Adrenal gland (tissue), 12 donors: ENCODE results near the gene ARSH. TPM values are rescaled to one million over a fixed set of nuclear protein-coding genes. Genes with fewer than 3 reads are reported as not detected.
"Not testable (repeated sequence)": the region's sequence is repeated elsewhere in the genome, so short reads cannot be mapped to it uniquely, and the experiment has no call there.

Experiments used
- DNase-seq, 7 donors: peaks; one replicate each; pipeline ENCODE4 v3.0.0-alpha.2; 2019 to 2020
- H3K27ac ChIP-seq, 5 donors: fragments of 200-600 bp; sonication (generic) in 4 of 5; 1 replicate in 3 of 5; 2 replicates in 2 of 5; pipeline versions ENCODE4 v1.5.1 to v1.8.0; 2016 to 2020; ENCODE audit warnings: mild to moderate bottlenecking in 1 of 5
- H3K27me3 ChIP-seq: fragments of 200-600 bp; 2 replicates; pipeline ENCODE4 v1.8.0; 2021
- H3K36me3 ChIP-seq, 2 donors: fragments of 200-600 bp; replicated peaks in 1 of 2; 1 replicate in 1 of 2; 2 replicates in 1 of 2; pipeline versions ENCODE4 v1.5.1 to v1.8.0; 2018 to 2022
- H3K4me1 ChIP-seq, 2 donors: fragments of 200-600 bp; replicated peaks in 1 of 2; 1 replicate in 1 of 2; 2 replicates in 1 of 2; pipeline versions ENCODE4 v1.5.1 to v1.8.0; 2018 to 2021
- H3K4me3 ChIP-seq, 4 donors: fragments of 200-600 bp; sonication (generic) in 3 of 4; one replicate each; pipeline ENCODE4 v1.5.1; 2016 to 2018
- H3K9me3 ChIP-seq, 3 donors: fragments of 200-600 bp; sonication (generic) in 1 of 3; replicated peaks in 1 of 3; 1 replicate in 2 of 3; 2 replicates in 1 of 3; pipeline versions ENCODE4 v1.5.1 to v1.8.0; 2016 to 2021
- CTCF ChIP-seq, 6 experiments: fragments of 450-650 bp in 4 of 6; fragments of 200-600 bp in 2 of 6; sonication (generic) in 1 of 6; IDR thresholded peaks; 1 replicate in 5 of 6; 2 replicates in 1 of 6; pipeline versions ENCODE4 v1.5.1 to v1.8.0; 2016 to 2021; ENCODE audit warnings: antibody characterized with exemption in 6 of 6, mild to moderate bottlenecking in 2 of 6, moderate library complexity in 1 of 6
- POLR2A ChIP-seq, 2 donors: fragments of 450-650 bp; IDR thresholded peaks; one replicate each; pipeline ENCODE4 v1.6.1; 2017; ENCODE audit warnings: antibody characterized with exemption in 2 of 2, mild to moderate bottlenecking in 2 of 2, moderate library complexity in 1 of 2
- WGBS, 4 donors: extraction: QIAGEN DNeasy Blood & Tissue Kit in 2 of 4; methylation state at CpG; one replicate each; pipeline versions ENCODE4 v1.1.5 to v1.1.7; 2013 to 2017; 5-methylcytosine and 5-hydroxymethylcytosine counted together
- intact Hi-C, 2 donors: fragments of 100-400 bp; cut with DNase I; formaldehyde crosslinking; loops; one replicate each; pipeline versions ENCODE4 v1.14.1 to v1.15.0; 2022 to 2023
- polyA plus RNA-seq, 3 donors: library from polyadenylated mRNA; stranded (reverse); fragments of 200-250 nt in 2 of 3; fragments of 350-450 nt in 1 of 3; fragmentation: Illumina TruSeq in 1 of 3; extraction: RNeasy Lipid Tissue Mini Kit (QIAGEN cat#74804) in 1 of 3; gene quantifications; one replicate each; pipeline ENCODE4 v1.2.3, GENCODE V29; 2013 to 2014
- total RNA-seq, 9 donors: library from RNA; depleted of rRNA in 4 of 9; stranded (reverse); fragments of >200 nt in 4 of 9; fragments of 120-200 nt in 1 of 9; fragmentation: NEBNext Ultra II Directional in 1 of 9; extraction: Animal tissue kit (Norgen Biotek cat#: 25700) in 1 of 9; gene quantifications; one replicate each; pipeline versions ENCODE4 v1.1.0 to v1.2.4, GENCODE V29; 2013 to 2023
- donor health status: healthy with polysubstance abuse.
- donor health status: Bipolar disorder and iron deficiency.
- donor health status: DM: yes; HTN: yes; CAD: no.
- donor health status: DM: no; HTN: no; CAD: no.
- donor health status: DM: no; HTN: no; CAD: no.
- donor health status: DM: yes; HTN: yes; CAD: no.

ARSH gene
- total and polyA plus RNA-seq, 12 donors, result not detected

- TF ChIP-seq POLR2A (IDR thresholded peaks at IDR 0.05), result no peak
- 79 to 84% (median 82%) methylated on average over 3 to 6 of the region's 6 CpGs for WGBS, 4 donors
Measured at GRCh38 chrX:2969021-2969420, 37.3 kb upstream of the ARSH start.

GRCh38 chrX:2972391-2972790, 34.0 kb upstream of the ARSH start:
- TF ChIP-seq POLR2A (IDR thresholded peaks at IDR 0.05) (no peak), CTCF (IDR thresholded peaks at IDR 0.05) (no peak)
- intact Hi-C loops, result no loop called here
- H3K4me3 ChIP-seq, result no peak overlapping the region
- no peak overlapping the region for H3K27ac ChIP-seq
- H3K4me1 ChIP-seq, result no peaks in the 10 kb centered on the region
- no peaks in the 10 kb centered on the region for H3K36me3 ChIP-seq
- no peaks in the 10 kb centered on the region for H3K9me3 ChIP-seq
- WGBS, 4 donors, result 82 to 87% (median 86%) methylated on average over 3 to 6 of the region's 6 CpGs
- no peaks in the 10 kb centered on the region for H3K27me3 ChIP-seq
- no peak for DNase-seq

More at GRCh38 chrX:2969021-2969420, 37.3 kb upstream of the ARSH start:
- Histone ChIP-seq H3K27me3 (no peaks in the 10 kb centered on the region), H3K4me1 (no peaks in the 10 kb centered on the region), H3K36me3 (no peaks in the 10 kb centered on the region), H3K27ac (no peak overlapping the region), H3K4me3 (no peak overlapping the region), H3K9me3 (no peaks in the 10 kb centered on the region)
- DNase-seq, result no peak
- intact Hi-C loops, result no loop called here

GRCh38 chrX:2974961-2975360, 31.4 kb upstream of the ARSH start:
- intact Hi-C loops, result no loop called here
- Histone ChIP-seq H3K27ac (no peak overlapping the region), H3K9me3 (no peaks in the 10 kb centered on the region), H3K27me3 (no peaks in the 10 kb centered on the region), H3K4me3 (no peak overlapping the region), H3K4me1 (no peaks in the 10 kb centered on the region), H3K36me3 (no peaks in the 10 kb centered on the region)
- 67 to 76% (median 74%) methylated on average over 1 of the region's 1 CpG for WGBS, 4 donors
- no peak for DNase-seq
- no peak for TF ChIP-seq POLR2A (IDR thresholded peaks at IDR 0.05)
- no peak for TF ChIP-seq CTCF (IDR thresholded peaks at IDR 0.05)

- H3K36me3 ChIP-seq, H3K4me3 ChIP-seq, H3K9me3 ChIP-seq, H3K27me3 ChIP-seq, H3K27ac ChIP-seq, H3K4me1 ChIP-seq, intact Hi-C loops, DNase-seq: not testable (repeated sequence)
- 84 to 86% (median 85%) methylated on average over 3 to 4 of the region's 4 CpGs for WGBS, 4 donors
Measured at GRCh38 chrX:2978639-2979038, 27.7 kb upstream of the ARSH start.

GRCh38 chrX:2984342-2984741, 22.0 kb upstream of the ARSH start:
- no peak for DNase-seq
- WGBS, 4 donors, result 79 to 92% (median 84%) methylated on average over 3 to 4 of the region's 4 CpGs
- Histone ChIP-seq H3K36me3 (no peaks in the 10 kb centered on the region), H3K4me1 (no peaks in the 10 kb centered on the region), H3K27ac (no peak overlapping the region), H3K4me3 (no peak overlapping the region), H3K27me3 (no peaks in the 10 kb centered on the region), H3K9me3 (no peaks in the 10 kb centered on the region)
- TF ChIP-seq CTCF (IDR thresholded peaks at IDR 0.05), result no peak
- no peak for TF ChIP-seq POLR2A (IDR thresholded peaks at IDR 0.05)
- intact Hi-C loops, result no loop called here
